GM19239 (cell line): ENCODE results near the gene CLVS2.

Experiments
- DNase-seq: peaks from one replicate; pipeline ENCODE4 v3.0.0; 2011; ENCODE audit warnings: low spot score; ENCODE audit not compliant: insufficient read length
- FAIRE-seq: peaks from 2 replicates; lab custom pipeline; 2011; peaks lifted over from hg19 to GRCh38; lab: Jason Lieb, UNC

CLVS2 gene, protein sequence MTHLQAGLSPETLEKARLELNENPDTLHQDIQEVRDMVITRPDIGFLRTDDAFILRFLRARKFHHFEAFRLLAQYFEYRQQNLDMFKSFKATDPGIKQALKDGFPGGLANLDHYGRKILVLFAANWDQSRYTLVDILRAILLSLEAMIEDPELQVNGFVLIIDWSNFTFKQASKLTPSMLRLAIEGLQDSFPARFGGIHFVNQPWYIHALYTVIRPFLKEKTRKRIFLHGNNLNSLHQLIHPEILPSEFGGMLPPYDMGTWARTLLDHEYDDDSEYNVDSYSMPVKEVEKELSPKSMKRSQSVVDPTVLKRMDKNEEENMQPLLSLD

GRCh38 chr6:122995921-122996793 is at the start of gene CLVS2:
Gene CLVS2, plus strand, starts transcription at chr6:122996235. Its CDS starts 1,543 bp downstream, at chr6:122997778.
- DNase-seq (no peak), FAIRE-seq (no peak)

DNA sequence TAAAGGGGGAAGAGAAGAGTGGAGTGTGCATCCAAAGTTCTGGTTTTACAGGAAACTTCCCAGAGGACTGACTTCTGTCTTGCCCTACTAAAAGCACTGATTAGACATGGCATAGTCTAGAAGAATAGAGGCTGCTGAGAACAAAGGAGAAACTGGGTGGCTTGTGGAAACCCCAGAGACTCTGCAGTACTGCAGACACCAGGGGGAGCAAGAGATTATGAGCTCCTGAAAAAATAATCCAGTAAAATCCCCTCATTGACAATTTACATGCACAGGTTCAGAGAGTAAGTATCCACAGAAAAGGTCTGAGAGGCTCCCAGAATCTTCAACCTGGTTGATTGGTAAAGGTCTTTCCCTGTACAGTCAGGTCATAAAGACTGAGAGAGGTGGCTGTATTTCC is 48.7 kb upstream of the CLVS2 start:
- DNase-seq (no peak), FAIRE-seq (no peak)

GRCh38 chr6:122953766-122954165 is 42.3 kb upstream of the CLVS2 start:
- no peak for DNase-seq
- FAIRE-seq, result no peak

DNA sequence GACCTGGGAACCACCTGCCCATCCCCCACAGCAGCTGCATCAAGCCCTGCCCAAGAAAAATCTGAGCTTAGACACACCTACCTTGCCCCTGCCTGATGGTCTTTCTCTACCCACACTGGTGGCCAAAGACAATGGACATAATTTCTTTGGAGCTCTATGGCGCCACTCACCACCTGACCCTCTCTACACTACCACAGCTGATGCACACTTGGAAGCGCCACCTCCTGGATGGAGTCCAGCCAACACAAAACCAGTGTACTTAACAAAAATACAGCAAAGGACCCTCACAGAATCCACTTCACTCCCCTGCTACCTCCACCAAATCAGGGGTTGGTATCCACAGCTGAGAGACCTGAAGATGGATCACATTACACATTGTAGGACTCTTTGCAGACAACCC is 39.7 kb upstream of the CLVS2 start:
- no peak for FAIRE-seq
- no peak for DNase-seq

- FAIRE-seq, result no peak
- DNase-seq, result no peak
These were observed 33.9 kb upstream of the CLVS2 start for GRCh38 chr6:122962000-122962624.

GRCh38 chr6:122969999-122970533 is 26.0 kb upstream of the CLVS2 start:
- FAIRE-seq, result no peak

DNA sequence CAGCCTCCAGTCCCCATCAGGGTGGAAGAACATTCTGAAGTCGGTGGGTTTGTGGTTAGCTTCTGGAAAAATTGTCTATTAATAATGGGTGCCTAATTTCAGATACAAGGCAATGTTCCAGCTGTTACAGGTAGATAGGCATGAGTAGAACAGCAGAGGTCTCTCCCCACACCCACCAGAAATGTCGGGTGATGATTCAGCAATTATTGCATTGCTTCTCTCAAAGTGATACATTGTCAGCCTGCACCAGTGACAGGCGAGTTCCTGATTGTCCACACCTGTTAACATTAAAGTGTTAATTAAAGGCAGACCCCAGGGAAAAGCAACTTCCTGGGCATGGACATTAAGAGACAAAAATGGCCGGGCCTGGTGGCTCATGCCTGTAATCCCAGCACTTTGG is 18.9 kb upstream of the CLVS2 start:
- no peak for DNase-seq
- no peak for FAIRE-seq

More at GRCh38 chr6:122969999-122970533, 26.0 kb upstream of the CLVS2 start:
- DNase-seq, result no peak

DNA sequence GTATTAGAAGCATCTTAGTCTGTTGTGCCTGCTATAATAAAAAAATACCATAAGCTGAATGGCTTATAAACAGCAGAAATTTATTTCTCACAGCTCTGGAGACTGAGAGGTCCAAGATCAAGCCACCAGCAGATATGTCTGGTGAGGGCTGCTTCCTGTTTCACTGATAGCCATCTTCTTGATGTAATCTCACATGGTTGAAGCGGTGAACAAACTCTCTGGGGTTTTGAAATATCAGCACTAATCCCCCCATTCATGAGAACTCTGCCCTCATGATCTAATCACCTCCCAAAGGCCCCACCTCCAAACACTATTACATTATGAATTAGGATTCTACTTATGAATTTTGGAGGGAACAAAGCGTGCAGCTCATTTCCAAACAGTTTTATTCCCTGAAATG is 11.6 kb upstream of the CLVS2 start:
- FAIRE-seq, result no peak
- no peak for DNase-seq

GRCh38 chr6:122994256-122994655 is 1.8 kb upstream of the CLVS2 start:
- DNase-seq (no peak), FAIRE-seq (no peak)

- no peak for FAIRE-seq
- DNase-seq, result no peak
These were observed 915 bp downstream of the CLVS2 start for GRCh38 chr6:122996794-122997505.

DNA sequence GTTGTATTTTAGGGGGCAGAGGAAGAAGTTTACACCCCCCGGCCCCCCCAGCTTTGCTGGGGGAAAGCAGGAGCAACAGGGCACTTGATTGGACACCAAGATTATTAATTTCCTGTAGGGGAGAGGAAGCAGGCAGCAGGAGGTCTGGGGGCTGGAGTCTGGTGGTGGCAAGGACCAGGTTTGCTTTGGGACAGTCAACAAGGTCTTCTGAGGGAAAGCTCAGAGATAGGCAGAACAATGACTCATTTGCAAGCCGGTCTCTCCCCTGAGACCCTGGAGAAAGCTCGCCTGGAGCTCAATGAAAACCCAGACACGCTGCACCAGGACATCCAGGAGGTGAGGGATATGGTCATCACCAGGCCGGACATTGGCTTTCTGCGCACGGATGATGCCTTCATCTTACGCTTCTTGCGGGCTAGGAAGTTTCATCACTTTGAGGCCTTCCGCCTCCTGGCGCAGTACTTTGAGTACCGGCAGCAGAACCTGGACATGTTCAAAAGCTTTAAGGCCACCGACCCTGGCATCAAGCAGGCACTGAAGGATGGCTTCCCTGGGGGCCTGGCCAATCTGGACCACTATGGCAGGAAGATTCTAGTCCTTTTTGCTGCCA is 1.6 kb downstream of the CLVS2 start:
- DNase-seq (no peak), FAIRE-seq (no peak)

- DNase-seq, result no peak
- no peak for FAIRE-seq
These were observed 2.5 kb downstream of the CLVS2 start for GRCh38 chr6:122998403-122998975.

DNA sequence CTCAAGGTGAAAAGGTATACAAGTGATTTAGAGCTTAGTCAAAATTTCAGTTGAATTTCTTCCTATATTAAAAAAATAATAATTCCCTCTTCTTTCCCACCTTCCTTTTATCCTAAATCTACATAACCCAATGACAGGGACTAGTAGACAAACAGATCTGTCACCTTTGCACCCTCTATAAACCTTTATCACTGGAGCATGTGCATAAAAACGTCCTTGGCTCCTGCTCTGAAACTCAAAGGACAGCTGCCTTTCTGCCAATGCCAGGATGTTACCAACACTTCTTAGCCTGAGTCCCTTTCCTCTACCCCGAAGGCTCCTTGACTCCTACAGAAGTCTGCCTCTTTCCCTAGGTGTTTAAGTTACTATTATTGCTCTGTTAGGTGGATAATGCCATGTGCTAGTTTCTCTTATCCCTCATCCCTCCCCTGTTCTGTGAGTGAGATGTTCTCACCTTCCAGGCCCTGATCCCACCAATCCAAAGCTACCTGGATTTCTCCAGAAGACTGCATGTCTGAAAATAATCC is 4.3 kb downstream of the CLVS2 start:
- no peak for DNase-seq

DNA sequence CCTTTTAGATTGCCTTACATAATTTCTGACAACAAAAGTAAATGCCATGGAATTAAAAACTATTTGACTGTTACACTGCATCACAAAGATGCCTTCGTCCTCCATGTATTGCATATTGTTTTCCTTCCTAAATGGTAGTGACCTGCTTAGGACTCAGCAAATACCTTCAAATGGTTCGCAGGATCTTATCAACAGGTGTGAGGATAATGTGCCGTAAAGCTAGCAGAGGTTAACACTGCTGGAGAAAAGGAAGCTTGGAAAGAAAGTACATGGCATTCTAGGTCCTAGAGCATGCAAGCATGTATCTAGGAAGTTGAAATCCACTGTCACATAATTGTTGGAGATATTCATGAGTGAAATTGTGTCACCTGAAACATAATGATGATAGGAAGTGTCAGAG is 5.5 kb downstream of the CLVS2 start:
- FAIRE-seq (no peak), DNase-seq (no peak)

More for the DNA sequence above, 4.3 kb downstream of the CLVS2 start:
- no peak for FAIRE-seq

DNA sequence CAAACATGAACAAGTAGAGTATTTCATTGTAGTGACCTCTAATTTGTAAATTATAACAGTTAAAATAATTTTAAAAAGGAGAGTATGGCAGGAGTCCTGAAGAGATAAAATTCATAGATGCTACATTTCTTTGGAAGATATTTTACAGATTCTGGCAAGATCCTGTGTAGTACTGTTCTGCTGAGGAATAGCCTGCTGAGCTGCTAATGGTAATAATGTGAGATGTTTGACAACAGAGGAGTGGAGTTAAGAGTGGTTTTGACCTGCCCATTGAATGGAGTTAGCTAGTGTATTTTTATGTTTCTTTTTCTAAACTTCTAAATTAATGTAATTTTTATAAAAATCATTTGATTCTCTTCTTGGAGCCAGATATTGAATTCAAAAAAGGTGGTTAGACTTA is 11.8 kb downstream of the CLVS2 start:
- DNase-seq (no peak), FAIRE-seq (no peak)

DNA sequence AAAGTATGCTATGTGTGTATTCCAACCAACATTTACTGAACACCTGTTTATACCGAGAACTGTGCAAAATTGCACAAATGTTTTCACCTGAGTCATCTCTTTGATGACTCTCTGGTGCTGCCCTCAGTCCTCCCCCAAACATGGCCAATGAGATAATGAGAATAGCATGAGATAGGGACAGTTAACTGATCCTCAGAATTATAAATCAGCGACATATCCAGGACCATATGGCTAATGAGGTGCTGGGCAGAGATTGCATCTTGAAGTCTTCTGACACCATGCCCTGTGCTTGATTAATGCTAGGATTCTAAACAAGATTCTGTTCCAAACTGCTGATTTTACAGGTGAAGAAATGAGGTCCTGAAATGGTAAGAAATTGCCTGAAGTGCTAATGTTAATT is 13.0 kb downstream of the CLVS2 start:
- DNase-seq (no peak), FAIRE-seq (no peak)

GRCh38 chr6:123014835-123015234 is 18.8 kb downstream of the CLVS2 start:
- no peak for DNase-seq
- FAIRE-seq, result no peak

GRCh38 chr6:123016431-123017103 is 20.5 kb downstream of the CLVS2 start:
- FAIRE-seq, result no peak

More at GRCh38 chr6:123016431-123017103, 20.5 kb downstream of the CLVS2 start:
- no peak for DNase-seq
